NCI-H2081 treated with DMSO at 0.1 percent for 48 hours (cell line): ENCODE measurements around the gene KRTAP19-3.

ENCODE experiments used
- DNase-seq: peaks from one replicate; lab custom pipeline; 2025; lab: John Stamatoyannopoulos, UW

Gene KRTAP19-3

DNA sequence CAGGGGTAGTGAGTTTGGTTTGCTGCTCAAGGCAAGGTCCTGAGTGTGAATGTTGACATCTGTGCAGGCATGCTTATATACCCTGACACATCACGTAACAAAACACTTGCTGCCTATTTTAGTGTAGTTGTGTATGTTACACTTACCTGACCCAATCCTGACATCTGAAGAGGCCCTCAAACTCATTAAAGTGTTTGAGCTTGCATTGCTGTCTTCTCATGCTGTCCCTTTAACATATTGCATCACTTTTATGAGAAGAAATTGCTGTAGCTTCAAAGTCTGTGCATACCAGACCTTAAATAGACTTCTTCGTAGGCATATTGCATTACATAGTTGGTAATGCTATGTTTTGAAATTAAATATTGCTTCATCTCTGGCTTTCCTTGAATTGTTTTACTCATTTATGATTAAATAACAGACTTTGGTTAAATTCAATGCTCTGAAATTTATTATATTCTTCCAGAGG is at the start of gene KRTAP19-3:
TSS of gene KRTAP19-3 (minus strand) at position 51 of the 466 bp plus-strand sequence. CDS start 56 bp downstream, outside the sequence.
- no peak for DNase-seq

DNA sequence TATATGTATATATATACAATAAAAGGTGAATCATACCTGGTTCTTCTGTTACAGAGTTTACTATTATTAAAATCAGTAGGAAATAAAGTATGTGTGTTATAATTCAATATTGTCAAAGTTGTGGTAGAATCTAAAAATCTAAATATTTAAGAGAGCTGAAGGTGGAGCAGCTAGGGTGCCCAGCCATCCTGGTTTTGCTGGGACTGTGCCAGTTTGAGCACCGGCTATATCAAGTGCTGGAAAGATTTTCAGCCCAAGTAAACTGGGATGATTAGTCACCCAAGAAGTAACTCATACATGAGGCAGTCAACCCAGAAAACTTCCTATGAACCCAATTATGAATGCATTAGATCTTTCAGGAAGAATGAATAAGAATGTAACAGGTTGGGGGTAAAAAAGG is 27.1 kb upstream of the KRTAP19-3 start:
- DNase-seq = no peak

DNA sequence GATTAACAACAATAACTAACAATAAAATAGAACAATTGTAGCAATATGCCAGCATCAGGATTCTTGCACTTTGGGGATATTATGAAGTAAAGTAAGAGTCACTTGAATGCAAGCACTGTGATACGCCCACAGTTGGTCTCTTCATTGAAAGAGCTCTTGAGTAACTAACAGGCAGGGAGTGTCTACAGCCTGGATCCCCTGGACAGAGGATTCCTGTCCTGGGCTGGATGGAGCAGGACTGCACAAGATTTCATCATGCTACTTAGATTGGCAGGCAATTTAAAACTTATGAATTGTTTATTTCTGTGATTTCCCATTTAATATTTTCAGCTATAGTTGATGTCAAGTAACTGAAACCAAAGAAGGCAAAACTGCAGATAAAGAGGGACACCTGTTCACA is 23.9 kb upstream of the KRTAP19-3 start:
- no peak for DNase-seq

DNA sequence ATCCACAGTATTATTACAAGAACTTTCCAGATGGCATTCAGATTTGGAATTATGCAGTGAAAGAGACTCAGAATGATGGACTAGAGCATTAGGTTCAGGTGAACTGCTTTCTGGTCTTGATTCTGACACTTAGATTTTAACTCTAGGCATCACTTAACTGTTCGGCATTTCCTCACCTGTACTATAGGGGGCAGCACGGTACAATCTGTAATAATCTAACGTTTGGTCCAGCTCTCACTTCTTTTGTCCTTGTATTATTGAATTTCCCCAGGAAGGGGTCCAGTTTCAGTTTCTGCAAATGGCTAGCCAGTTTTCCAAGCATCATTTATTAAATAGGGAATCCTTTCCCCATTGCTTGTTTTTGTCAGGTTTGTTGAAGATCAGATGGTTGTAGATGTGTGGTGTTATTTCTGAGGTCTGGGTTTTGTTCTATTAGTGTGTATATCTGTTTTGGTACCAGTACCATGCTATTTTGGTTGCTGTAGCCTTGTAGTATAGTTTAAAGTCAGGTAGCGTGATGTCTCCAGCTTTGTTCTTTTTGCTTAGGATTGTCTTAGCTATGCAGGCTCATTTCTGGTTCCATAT is 13.9 kb upstream of the KRTAP19-3 start:
- DNase-seq = peak; percentile 2

DNA sequence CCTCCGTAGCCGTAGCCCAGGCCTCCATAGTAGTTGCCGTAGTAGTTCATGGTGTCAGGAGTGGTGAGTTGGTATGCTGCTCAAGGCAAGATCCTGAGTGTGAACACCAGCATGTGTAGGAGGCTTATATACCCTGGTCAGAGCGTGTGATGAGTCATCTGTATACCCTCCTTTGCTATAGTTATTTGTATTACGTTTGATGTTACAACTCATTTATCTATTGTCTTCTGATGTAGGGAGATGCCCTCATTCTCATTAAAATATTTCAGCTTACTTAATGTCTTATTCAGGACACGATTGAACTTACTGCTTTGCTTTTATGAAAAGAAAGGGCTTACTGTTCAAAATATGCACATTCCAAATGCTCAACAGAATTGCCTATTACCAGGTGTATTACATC is 10.2 kb upstream of the KRTAP19-3 start, which contains the start of gene KRTAP19-5:
TSS of gene KRTAP19-5 (minus strand) at position 101 of the 400 bp plus-strand sequence. CDS start at position 50, 51 bp downstream.
- no peak for DNase-seq

DNA sequence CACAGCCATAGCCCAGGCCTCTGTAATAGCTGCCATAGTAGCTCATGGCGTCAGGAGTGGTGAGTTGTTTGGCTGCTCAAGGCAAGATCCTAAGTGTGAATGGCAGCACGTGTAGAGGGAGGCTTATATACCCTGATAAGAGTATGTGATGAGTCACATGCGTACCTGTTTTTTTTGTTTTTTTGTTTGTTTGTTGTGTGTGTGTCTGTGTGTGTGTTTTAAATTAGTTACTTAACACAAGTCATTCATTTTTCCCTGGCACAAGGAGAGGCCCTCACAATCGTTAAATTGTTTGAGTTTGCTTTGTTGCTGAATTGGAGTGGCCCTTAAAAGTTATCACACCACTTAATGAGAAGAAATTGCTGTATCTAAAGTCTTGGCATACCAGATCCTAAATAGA is 5.3 kb upstream of the KRTAP19-3 start, which contains the start of gene KRTAP19-4:
TSS of gene KRTAP19-4 (minus strand) at position 101 of the 400 bp plus-strand sequence. CDS start at position 46, 55 bp downstream.
- no peak for DNase-seq

DNA sequence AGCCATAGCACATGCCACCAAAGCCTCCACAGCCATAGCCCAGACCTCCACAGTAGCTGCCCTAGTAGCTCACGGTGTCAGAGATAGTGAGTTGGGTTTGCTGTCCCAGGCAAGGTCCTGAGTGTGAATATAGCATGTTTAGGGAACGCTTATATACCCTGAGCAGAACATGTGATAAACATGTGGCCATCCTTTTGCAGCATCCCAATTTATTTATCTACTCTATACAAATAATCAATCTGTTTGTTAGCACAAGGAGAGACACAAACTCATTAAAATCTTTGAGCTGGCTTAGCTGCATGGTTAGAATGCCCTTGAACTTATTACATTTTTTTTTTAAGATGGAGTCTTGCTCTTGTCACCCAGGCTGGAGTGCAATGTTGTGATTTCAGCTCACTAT is 4.5 kb downstream of the KRTAP19-3 start, which contains the start of gene KRTAP19-2:
TSS of gene KRTAP19-2 (minus strand) at position 101 of the 400 bp plus-strand sequence. CDS start at position 13, 88 bp downstream.
- no peak for DNase-seq

DNA sequence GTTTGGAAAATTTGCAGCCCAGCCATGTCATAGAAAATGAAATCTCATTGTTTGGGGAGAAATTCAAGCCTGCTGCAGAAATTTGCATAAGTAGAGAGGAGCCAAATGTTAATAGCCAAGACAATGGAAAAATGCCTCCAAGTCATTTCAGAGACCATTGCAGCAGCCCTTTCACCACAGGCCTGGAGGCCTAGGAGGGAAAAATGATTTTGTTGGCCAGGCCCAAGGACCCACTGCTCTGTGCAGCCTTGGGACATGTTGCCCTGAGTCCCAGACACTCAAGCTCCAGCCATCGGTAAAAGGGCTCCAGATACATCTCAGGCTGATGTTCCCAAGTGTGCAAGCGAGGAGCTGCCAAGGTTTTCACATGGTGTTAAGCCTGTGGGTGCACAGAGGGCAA is 5.6 kb downstream of the KRTAP19-3 start:
- no peak for DNase-seq

DNA sequence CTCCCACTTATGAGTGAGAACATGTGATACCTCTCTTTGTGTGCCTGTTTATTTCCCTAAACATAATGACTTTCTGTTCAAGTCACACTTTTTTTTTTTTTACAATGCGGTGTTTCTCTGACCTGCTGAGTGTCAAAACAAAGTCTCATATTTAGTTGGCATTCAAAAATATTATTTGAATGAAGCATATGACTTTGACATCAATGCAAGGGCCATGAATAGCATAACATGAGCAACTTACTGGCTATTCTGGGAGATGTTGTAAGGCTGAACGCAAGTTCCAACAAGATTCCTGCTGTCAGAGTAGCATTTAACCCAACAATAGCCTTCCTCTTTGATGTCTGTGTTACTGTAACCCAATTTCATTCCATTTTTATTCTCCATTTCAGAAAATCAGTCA is 9.7 kb downstream of the KRTAP19-3 start:
- no peak for DNase-seq

DNA sequence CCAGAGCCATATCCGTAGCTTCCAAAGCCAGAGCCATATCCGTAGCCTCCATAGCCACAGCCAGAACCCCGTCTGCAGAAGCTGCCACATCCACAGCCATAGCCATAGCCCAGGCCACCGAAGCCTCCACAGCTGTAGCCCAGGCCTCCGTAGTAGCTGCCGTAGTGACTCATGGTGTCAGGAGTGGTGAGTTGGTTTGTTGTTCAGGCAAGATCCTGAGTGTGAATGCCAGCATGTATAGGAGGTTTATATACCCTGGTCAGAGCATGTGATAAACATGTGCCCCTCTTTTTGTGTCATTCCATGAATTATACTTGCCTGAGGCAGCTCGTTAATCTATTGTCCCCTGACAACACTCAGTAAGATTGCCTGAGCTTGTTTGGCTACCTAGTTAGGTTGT is 11.7 kb downstream of the KRTAP19-3 start, which contains the start of gene KRTAP19-1:
TSS of gene KRTAP19-1 (minus strand) at position 223 of the 400 bp plus-strand sequence. CDS start at position 173, 50 bp downstream.
- DNase-seq = no peak

DNA sequence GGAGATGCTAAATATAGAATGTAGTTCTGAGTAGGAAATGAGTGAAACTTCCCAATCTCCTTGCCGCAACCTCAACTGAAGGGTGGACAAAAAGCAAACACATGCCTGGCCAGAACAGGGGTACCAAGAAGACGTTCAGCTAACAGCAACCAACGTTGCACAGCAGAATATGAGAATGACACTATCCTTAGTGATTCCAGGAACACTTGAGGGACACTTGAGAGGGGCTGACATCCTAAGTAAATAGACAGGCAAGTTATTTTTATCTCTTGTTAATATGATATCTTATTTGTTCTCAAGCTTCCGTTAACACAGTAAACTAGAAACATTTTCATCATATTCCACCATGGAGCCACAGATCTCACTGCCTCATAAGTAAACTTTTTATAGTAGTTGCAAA is 12.6 kb downstream of the KRTAP19-3 start:
- DNase-seq = no peak

DNA sequence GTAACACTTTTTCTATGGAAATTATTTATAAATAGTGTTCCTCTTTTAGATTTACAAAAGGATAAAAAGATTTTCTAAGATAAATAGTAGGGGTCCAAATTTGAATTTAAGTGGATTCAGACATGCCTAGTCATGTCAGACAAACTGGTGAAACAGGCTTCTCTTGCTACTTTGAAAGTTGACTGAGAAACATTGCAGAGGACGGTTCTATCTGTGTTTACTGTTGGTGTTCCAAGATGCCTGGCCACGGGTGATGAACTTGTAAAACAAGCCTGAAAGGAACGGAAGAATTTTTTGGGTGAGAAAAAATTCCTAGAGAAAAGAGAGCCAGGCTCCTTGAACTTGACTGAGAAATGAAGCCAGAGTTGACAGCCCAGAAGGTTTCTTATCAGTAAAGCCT is 13.8 kb downstream of the KRTAP19-3 start:
- DNase-seq = no peak

DNA sequence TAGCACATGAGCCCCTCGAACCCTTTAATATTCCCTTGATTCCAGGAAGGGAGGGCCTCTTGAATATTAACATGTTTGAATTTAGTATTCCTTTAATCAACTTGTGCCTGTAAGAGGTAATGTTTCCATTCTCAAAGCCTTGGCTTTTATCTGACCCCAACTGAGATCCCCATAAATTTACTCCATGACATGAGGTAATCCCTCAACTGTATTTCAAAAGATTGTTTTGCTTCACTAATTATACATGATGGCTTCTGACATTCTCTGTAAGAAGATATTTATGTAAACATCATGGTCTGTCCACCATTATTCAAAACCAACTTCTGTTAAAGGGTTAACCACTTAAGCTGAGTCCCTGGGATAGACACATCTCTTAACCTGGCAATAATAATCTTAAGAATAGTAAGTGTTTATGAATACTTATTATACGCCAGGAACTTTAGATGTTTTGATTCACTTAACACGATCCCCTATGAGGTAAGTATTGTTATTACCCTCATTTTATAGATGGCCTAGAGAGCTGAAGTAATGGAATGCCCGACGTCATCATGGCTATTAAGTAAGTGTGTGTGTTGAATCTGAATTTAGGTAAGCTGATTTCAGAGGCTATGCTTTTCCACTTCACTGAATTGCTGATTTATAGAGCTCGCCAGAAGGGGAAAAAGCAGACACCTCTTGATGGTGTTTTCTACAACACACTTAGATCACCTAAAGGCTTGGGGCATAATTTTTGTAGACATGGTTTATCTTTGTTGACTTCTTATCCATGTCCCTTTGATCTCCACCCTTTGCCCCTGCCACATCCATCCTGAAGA is 22.7 kb downstream of the KRTAP19-3 start:
- DNase-seq = no peak

DNA sequence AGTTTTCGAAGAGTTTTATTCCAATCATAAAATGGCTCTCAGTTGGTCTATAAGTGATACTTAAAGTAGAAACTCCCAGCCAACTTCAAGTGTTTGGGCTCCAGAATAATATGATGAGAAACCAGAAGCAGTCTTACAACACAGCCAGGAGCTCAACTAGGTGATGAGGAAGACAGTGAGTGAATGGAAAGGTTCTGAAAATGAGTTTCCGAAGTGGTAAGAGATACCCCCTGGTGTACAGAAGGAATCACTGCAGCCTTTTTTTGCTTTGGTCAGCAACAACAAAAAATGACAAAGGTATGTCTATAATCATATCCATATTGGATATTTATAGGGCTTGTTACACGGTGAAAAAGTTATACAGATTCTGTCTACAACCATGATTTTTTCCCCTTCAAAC is 28.1 kb downstream of the KRTAP19-3 start:
- DNase-seq = no peak

DNA sequence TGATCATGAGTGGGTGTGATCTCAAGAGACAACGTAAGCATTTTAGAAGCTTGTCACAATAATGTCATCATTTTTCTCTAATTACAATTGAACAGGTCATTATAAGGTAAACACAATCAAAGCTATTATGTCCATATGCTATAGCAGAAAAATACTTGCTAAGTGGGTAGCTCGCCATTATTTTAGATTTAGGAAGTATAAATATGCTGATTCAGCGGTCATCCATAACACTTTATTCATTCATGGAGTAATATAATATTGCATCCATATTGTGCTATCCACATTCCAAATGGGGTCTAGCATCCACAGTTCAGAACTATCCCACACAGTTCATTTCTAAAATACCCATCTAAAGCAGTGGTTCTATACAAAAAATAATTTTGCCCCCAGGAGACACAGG is 43.3 kb downstream of the KRTAP19-3 start:
- DNase-seq = no peak

DNA sequence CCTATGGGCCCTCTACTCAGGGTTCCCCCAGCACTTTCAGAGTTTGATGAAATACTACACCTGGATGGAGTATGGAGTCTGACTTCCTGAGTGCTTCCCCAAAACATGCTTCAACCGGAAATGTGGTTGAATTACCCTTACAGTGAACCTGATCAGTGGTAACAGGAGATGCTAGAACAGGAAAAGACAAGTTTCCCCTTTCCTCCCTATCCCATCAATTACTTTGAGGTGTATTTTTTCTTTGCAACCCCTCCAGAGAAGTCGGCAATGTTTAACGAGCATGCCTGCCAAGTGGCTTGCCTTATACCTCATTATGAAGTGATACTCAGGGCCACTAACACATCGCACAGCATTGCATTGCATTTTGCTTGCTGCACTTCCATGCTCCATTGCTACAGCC is 44.8 kb downstream of the KRTAP19-3 start:
- DNase-seq = no peak

DNA sequence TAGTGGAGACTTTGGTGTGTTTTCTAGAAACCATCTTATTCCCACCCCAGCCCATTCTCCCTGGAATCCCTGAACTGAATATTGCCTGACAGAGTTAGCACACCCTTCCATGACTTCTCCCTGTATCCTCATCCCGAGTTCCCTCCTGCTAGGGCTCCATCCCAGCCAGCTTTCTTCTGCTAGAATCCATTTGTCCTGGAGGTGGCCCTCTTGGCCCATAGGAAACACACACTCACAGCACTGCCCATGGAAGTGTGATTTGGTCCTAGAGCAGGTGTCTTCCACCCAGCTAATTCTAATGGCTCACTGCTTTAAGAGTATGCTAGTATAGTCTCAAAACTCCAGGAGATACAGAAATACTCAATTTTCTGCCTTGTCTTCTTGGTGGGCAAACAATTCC is 47.6 kb downstream of the KRTAP19-3 start:
- no peak for DNase-seq

DNA sequence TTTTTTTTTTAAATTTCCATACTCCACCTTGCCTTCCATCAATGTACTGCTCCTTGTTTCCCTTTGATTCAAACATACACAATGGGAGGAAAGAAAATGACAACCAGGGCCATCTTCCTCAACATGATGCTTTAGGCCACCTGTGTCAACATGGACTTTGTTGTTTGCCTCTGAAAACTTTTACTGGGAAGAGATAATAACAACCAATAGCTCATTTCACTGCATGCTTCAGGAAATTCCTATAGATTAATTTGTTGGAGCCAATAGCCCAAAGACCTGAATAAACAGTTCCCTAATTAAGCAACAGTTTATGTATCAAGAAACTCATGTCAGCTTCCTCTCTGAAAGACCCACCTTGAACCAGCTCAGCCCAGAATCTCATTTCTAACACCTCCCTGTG is 48.6 kb downstream of the KRTAP19-3 start:
- DNase-seq = no peak
